Dendritic cell treated with granulocyte-macrophage colony-stimulating factor and Interleukin-4, amounts not matched to agents 40 ng/mL and 50 ng/mL, for 4 days (primary cell): Measurements from ENCODE around the gene CDK5RAP2.

Experiments used
- H3K27ac Mint-ChIP-seq: one replicate; pipeline ENCODE4 v1.8.0; 2022; ENCODE audit warnings: mild to moderate bottlenecking, mixed read lengths
- H3K27me3 Mint-ChIP-seq: one replicate; pipeline ENCODE4 v1.8.0; 2022; ENCODE audit warnings: mild to moderate bottlenecking, mixed read lengths
- H3K36me3 Mint-ChIP-seq: one replicate; pipeline ENCODE4 v1.8.0; 2022; ENCODE audit warnings: low read depth, mixed read lengths
- H3K4me1 Mint-ChIP-seq: one replicate; pipeline ENCODE4 v1.8.0; 2022; ENCODE audit warnings: low read depth, mixed read lengths
- H3K4me3 Mint-ChIP-seq: one replicate; pipeline ENCODE4 v1.8.0; 2022; ENCODE audit warnings: mild to moderate bottlenecking, moderate library complexity, mixed read lengths
- H3K9me3 Mint-ChIP-seq: one replicate; pipeline ENCODE4 v1.8.0; 2022; ENCODE audit warnings: mixed read lengths
- intact Hi-C: fragments of 100-400 bp; cut with micrococcal nuclease; formaldehyde crosslinking; loops from one replicate; pipeline ENCODE4 v1.15.0; 2022

Gene CDK5RAP2

GRCh38 chr9:120363697-120364096 lies 216.3 kb downstream of the CDK5RAP2 start:
- intact Hi-C loops, result no loop called here
- H3K4me3 Mint-ChIP-seq, result no peak overlapping the region

GRCh38 chr9:120362446-120362845 lies 217.5 kb downstream of the CDK5RAP2 start:
- H3K36me3 Mint-ChIP-seq, result no peaks in the 10 kb centered on the region
- peaks cover 9% of the 10 kb centered on the region for H3K27me3 Mint-ChIP-seq
- H3K4me1 Mint-ChIP-seq, result no peaks in the 10 kb centered on the region
- no peak overlapping the region for H3K27ac Mint-ChIP-seq
- intact Hi-C loops, result no loop called here
- peaks cover 9% of the 10 kb centered on the region for H3K9me3 Mint-ChIP-seq
- H3K4me3 Mint-ChIP-seq, result no peak overlapping the region

More at GRCh38 chr9:120363697-120364096, 216.3 kb downstream of the CDK5RAP2 start:
- H3K27ac Mint-ChIP-seq, result no peak overlapping the region
- H3K9me3 Mint-ChIP-seq, result peaks cover 9% of the 10 kb centered on the region
- H3K36me3 Mint-ChIP-seq, result no peaks in the 10 kb centered on the region
- H3K27me3 Mint-ChIP-seq, result peaks cover 9% of the 10 kb centered on the region
- H3K4me1 Mint-ChIP-seq, result no peaks in the 10 kb centered on the region

- Mint-ChIP-seq H3K4me1 (no peaks in the 10 kb centered on the region), H3K27ac (no peak overlapping the region), H3K27me3 (peaks cover 9% of the 10 kb centered on the region), H3K36me3 (no peaks in the 10 kb centered on the region), H3K4me3 (no peak overlapping the region), H3K9me3 (peaks cover 9% of the 10 kb centered on the region)
- intact Hi-C loops, result no loop called here
Observed at GRCh38 chr9:120361551-120361950, 218.4 kb downstream of the CDK5RAP2 start.

GRCh38 chr9:120360510-120360909 lies 219.5 kb downstream of the CDK5RAP2 start:
- H3K36me3 Mint-ChIP-seq, result no peaks in the 10 kb centered on the region
- H3K27ac Mint-ChIP-seq, result no peak overlapping the region
- H3K4me1 Mint-ChIP-seq, result no peaks in the 10 kb centered on the region
- no peak overlapping the region for H3K4me3 Mint-ChIP-seq
- peaks cover 9% of the 10 kb centered on the region for H3K27me3 Mint-ChIP-seq
- peaks cover 9% of the 10 kb centered on the region for H3K9me3 Mint-ChIP-seq
- intact Hi-C loops, result no loop called here

- H3K4me1 Mint-ChIP-seq, result no peaks in the 10 kb centered on the region
- H3K4me3 Mint-ChIP-seq, result no peak overlapping the region
- intact Hi-C loops, result no loop called here
- H3K27ac Mint-ChIP-seq, result no peak overlapping the region
- H3K36me3 Mint-ChIP-seq, result no peaks in the 10 kb centered on the region
- H3K27me3 Mint-ChIP-seq, result peaks cover 9% of the 10 kb centered on the region
- H3K9me3 Mint-ChIP-seq, result peaks cover 5% of the 10 kb centered on the region
Observed at GRCh38 chr9:120360046-120360445, 219.9 kb downstream of the CDK5RAP2 start.

GRCh38 chr9:120358877-120359276 lies 221.1 kb downstream of the CDK5RAP2 start:
- Mint-ChIP-seq H3K9me3 (no peaks in the 10 kb centered on the region), H3K27ac (no peak overlapping the region), H3K4me1 (no peaks in the 10 kb centered on the region), H3K36me3 (no peaks in the 10 kb centered on the region), H3K27me3 (peaks cover 9% of the 10 kb centered on the region), H3K4me3 (no peak overlapping the region)
- intact Hi-C loops, result no loop called here

GRCh38 chr9:120353506-120353905 lies 226.5 kb downstream of the CDK5RAP2 start:
- Mint-ChIP-seq H3K4me3 (no peak overlapping the region), H3K36me3 (no peaks in the 10 kb centered on the region), H3K27me3 (peaks cover 15% of the 10 kb centered on the region), H3K4me1 (no peaks in the 10 kb centered on the region), H3K27ac (no peak overlapping the region), H3K9me3 (no peaks in the 10 kb centered on the region)
- intact Hi-C loops, result no loop called here

- Mint-ChIP-seq H3K4me3 (no peak overlapping the region), H3K4me1 (no peaks in the 10 kb centered on the region), H3K9me3 (no peaks in the 10 kb centered on the region), H3K27me3 (peaks cover 15% of the 10 kb centered on the region), H3K36me3 (no peaks in the 10 kb centered on the region), H3K27ac (no peak overlapping the region)
- intact Hi-C loops, result no loop called here
Observed at GRCh38 chr9:120351106-120351505, 228.9 kb downstream of the CDK5RAP2 start.

- H3K4me1 Mint-ChIP-seq, result no peaks in the 10 kb centered on the region
- H3K36me3 Mint-ChIP-seq, result no peaks in the 10 kb centered on the region
- intact Hi-C loops, result no loop called here
- no peak overlapping the region for H3K4me3 Mint-ChIP-seq
- H3K27ac Mint-ChIP-seq, result no peak overlapping the region
- peaks cover 15% of the 10 kb centered on the region for H3K27me3 Mint-ChIP-seq
- no peaks in the 10 kb centered on the region for H3K9me3 Mint-ChIP-seq
Observed at GRCh38 chr9:120350596-120350995, 229.4 kb downstream of the CDK5RAP2 start.

- Mint-ChIP-seq H3K9me3 (no peaks in the 10 kb centered on the region), H3K27me3 (peaks cover 15% of the 10 kb centered on the region), H3K4me1 (no peaks in the 10 kb centered on the region), H3K27ac (no peak overlapping the region), H3K4me3 (no peak overlapping the region), H3K36me3 (no peaks in the 10 kb centered on the region)
- intact Hi-C loops, result loop anchor here (5.0 kb wide), 1 partner anchor 792 kb away; no protein-coding TSS in a partner anchor
Observed at GRCh38 chr9:120348951-120349429, 231.0 kb downstream of the CDK5RAP2 start.

GRCh38 chr9:120345379-120345778 lies 234.6 kb downstream of the CDK5RAP2 start:
- no peaks in the 10 kb centered on the region for H3K9me3 Mint-ChIP-seq
- intact Hi-C loops, result loop anchor here (5.0 kb wide), 1 partner anchor 788 kb away; no protein-coding TSS in a partner anchor

GRCh38 chr9:120344230-120344629 lies 235.7 kb downstream of the CDK5RAP2 start:
- H3K27me3 Mint-ChIP-seq, result peaks cover 7% of the 10 kb centered on the region
- no peaks in the 10 kb centered on the region for H3K36me3 Mint-ChIP-seq
- intact Hi-C loops, result no loop called here
- H3K4me1 Mint-ChIP-seq, result no peaks in the 10 kb centered on the region
- no peak overlapping the region for H3K27ac Mint-ChIP-seq
- no peak overlapping the region for H3K4me3 Mint-ChIP-seq
- no peaks in the 10 kb centered on the region for H3K9me3 Mint-ChIP-seq

More at GRCh38 chr9:120345379-120345778, 234.6 kb downstream of the CDK5RAP2 start:
- H3K4me1 Mint-ChIP-seq, result no peaks in the 10 kb centered on the region
- H3K27ac Mint-ChIP-seq, result no peak overlapping the region
- H3K27me3 Mint-ChIP-seq, result peaks cover 12% of the 10 kb centered on the region
- no peak overlapping the region for H3K4me3 Mint-ChIP-seq
- H3K36me3 Mint-ChIP-seq, result no peaks in the 10 kb centered on the region

GRCh38 chr9:120343416-120343815 lies 236.6 kb downstream of the CDK5RAP2 start:
- no peak overlapping the region for H3K4me3 Mint-ChIP-seq
- H3K27me3 Mint-ChIP-seq, result peaks cover 3% of the 10 kb centered on the region
- intact Hi-C loops, result no loop called here
- no peaks in the 10 kb centered on the region for H3K9me3 Mint-ChIP-seq
- H3K4me1 Mint-ChIP-seq, result no peaks in the 10 kb centered on the region
- no peaks in the 10 kb centered on the region for H3K36me3 Mint-ChIP-seq
- H3K27ac Mint-ChIP-seq, result no peak overlapping the region
